GM21737 (cell line): ENCODE measurements around the gene TGM5.
"Not testable (repeated sequence)": the region's sequence is repeated elsewhere in the genome, so short reads cannot be mapped to it uniquely, and the experiment has no call there.

Experiments
- ATAC-seq: cut with Tn5 transposase; IDR thresholded peaks from one replicate; pipeline ENCODE4 v1.9.1; 2021; ENCODE audit warnings: mild to moderate bottlenecking, moderate library complexity; ENCODE audit not compliant: unreplicated experiment

Gene TGM5

GRCh38 chr15:43266834-43267233 is at the start of gene TGM5:
TSS of gene TGM5 (minus strand) at chr15:43266928. CDS start at chr15:43266849, 79 bp downstream.
- ATAC-seq, result no peak

- ATAC-seq, result no peak
Observed at GRCh38 chr15:43314171-43314570, 47.4 kb upstream of the TGM5 start.

GRCh38 chr15:43312378-43312777 is 45.6 kb upstream of the TGM5 start:
- no peak for ATAC-seq

GRCh38 chr15:43302205-43302817 is 35.6 kb upstream of the TGM5 start, which contains the start of gene TGM7:
TSS of gene TGM7 (minus strand) at chr15:43302255.
- ATAC-seq, result no peak

GRCh38 chr15:43299884-43300283 is 33.2 kb upstream of the TGM5 start:
- no peak for ATAC-seq

- no peak for ATAC-seq
Observed at GRCh38 chr15:43299411-43299810, 32.7 kb upstream of the TGM5 start.

GRCh38 chr15:43294091-43294706 is 27.5 kb upstream of the TGM5 start:
- ATAC-seq, result no peak

GRCh38 chr15:43293432-43293831 is 26.7 kb upstream of the TGM5 start:
- ATAC-seq, result no peak

GRCh38 chr15:43292375-43293078 is 25.8 kb upstream of the TGM5 start:
- no peak for ATAC-seq

- ATAC-seq, result not testable (repeated sequence)
Observed at GRCh38 chr15:43289656-43290055, 22.9 kb upstream of the TGM5 start.

GRCh38 chr15:43287254-43287653 is 20.5 kb upstream of the TGM5 start:
- no peak for ATAC-seq

GRCh38 chr15:43286074-43286473 is 19.3 kb upstream of the TGM5 start:
- no peak for ATAC-seq

- ATAC-seq, result no peak
Observed at GRCh38 chr15:43285609-43286037, 18.9 kb upstream of the TGM5 start.

GRCh38 chr15:43283526-43283925 is 16.8 kb upstream of the TGM5 start:
- no peak for ATAC-seq

- no peak for ATAC-seq
Observed at GRCh38 chr15:43281926-43282602, 15.3 kb upstream of the TGM5 start.

- ATAC-seq, result no peak
Observed at GRCh38 chr15:43280996-43281395, 14.3 kb upstream of the TGM5 start.

GRCh38 chr15:43279496-43279895 is 12.8 kb upstream of the TGM5 start:
- ATAC-seq, result no peak

GRCh38 chr15:43278869-43279268 is 12.1 kb upstream of the TGM5 start:
- ATAC-seq, result no peak

GRCh38 chr15:43277901-43278300 is 11.2 kb upstream of the TGM5 start:
- no peak for ATAC-seq

GRCh38 chr15:43277231-43277823 is 10.6 kb upstream of the TGM5 start:
- ATAC-seq, result no peak

GRCh38 chr15:43276563-43277200 is 10.0 kb upstream of the TGM5 start:
- ATAC-seq, result no peak
